Measurements from ENCODE around the gene ACAT1. TPM values are rescaled to one million over a fixed set of nuclear protein-coding genes. Genes with fewer than 3 reads are reported as not detected.

The ACAT1 gene
- polyA plus RNA-seq (2013), result 14.3 and 15.6 TPM in 2 replicates

GRCh38 chr11:108121274-108122155 lies at the start of gene ACAT1:
Gene ACAT1, plus strand, starts transcription at chr11:108121567. Its CDS starts 40 bp downstream, at chr11:108121607.
- no peak within 1 kb of the TSS for H2BK12ac ChIP-seq (ENCODE audit: low read length)
- no peaks in the 10 kb centered on the region for H3K79me2 ChIP-seq (ENCODE audit: control insufficient read depth, insufficient read depth, low read length, poor library complexity)
- peak; percentile 91 to 94 for DNase-seq
- peak within 1 kb of the TSS; percentile 75 for H3K4me3 ChIP-seq (ENCODE audit: low read depth, low read length)
- no peaks in the 10 kb centered on the region for H3K36me3 ChIP-seq (ENCODE audit: control insufficient read depth in 1 of 2, insufficient read depth in 2 of 2, low read length in 2 of 2)
- no peak within 1 kb of the TSS for H2BK5ac ChIP-seq (ENCODE audit: low read depth, low read length, poor library complexity)
- peak within 1 kb of the TSS; percentile 96 for H3K4me2 ChIP-seq (ENCODE audit: low read length)
- H3K9me3 ChIP-seq (ENCODE audit: insufficient read depth, low read depth, low read length), result no peaks in the 10 kb centered on the region
- H3K27me3 ChIP-seq (ENCODE audit: insufficient read depth, low read length), result no peaks in the 10 kb centered on the region
- no peak within 1 kb of the TSS for H3K14ac ChIP-seq (ENCODE audit: low read length)
- peaks cover 3% of the 10 kb centered on the region for H3K79me1 ChIP-seq (ENCODE audit: low read length)
- H3K23ac ChIP-seq (ENCODE audit: low read length), result no peak within 1 kb of the TSS
- peak within 1 kb of the TSS; percentile 41 for H3K18ac ChIP-seq (ENCODE audit: low read length)
- H4K12ac ChIP-seq (ENCODE audit: low read depth, low read length), result no peak within 1 kb of the TSS
- no peak within 1 kb of the TSS for H2AK5ac ChIP-seq (ENCODE audit: low read length)
- H4K8ac ChIP-seq (ENCODE audit: low read depth, low read length), result peak within 1 kb of the TSS; percentile 64
- H2BK120ac ChIP-seq (ENCODE audit: insufficient read depth, low read length, poor library complexity), result no peak within 1 kb of the TSS
- no peak within 1 kb of the TSS for H3K27ac ChIP-seq (ENCODE audit: low read depth, low read length)
- H3K4me1 ChIP-seq (ENCODE audit: control insufficient read depth in 1 of 2, insufficient read depth in 2 of 2, low read length in 2 of 2), result peaks cover 0 to 2% of the 10 kb centered on the region in 2 experiments
- peak within 1 kb of the TSS; percentile 16 for H3K9ac ChIP-seq (ENCODE audit: low read length)
- WGBS (ENCODE audit: extremely low coverage, insufficient coverage, insufficient read length), result no CpG with 5 or more reads among the region's 73 CpGs
- no peak within 1 kb of the TSS for H4K91ac ChIP-seq (ENCODE audit: low read depth, low read length)
- H2AFZ ChIP-seq (ENCODE audit: insufficient read depth, low read length, poor library complexity), result peak within 1 kb of the TSS; percentile 90
- no peak within 1 kb of the TSS for H3K4ac ChIP-seq (ENCODE audit: low read depth, low read length)

- Histone ChIP-seq H4K91ac (ENCODE audit: low read depth, low read length) (no peak overlapping the region), H3K9ac (ENCODE audit: low read length) (no peak overlapping the region), H3K27ac (ENCODE audit: low read depth, low read length) (no peak overlapping the region), H3K9me3 (ENCODE audit: insufficient read depth, low read depth, low read length) (no peaks in the 10 kb centered on the region), H3K4me2 (ENCODE audit: low read length) (no peak overlapping the region), H3K18ac (ENCODE audit: low read length) (no peak overlapping the region), H3K4me3 (ENCODE audit: low read depth, low read length) (no peak overlapping the region), H2BK12ac (ENCODE audit: low read length) (no peak overlapping the region), H2BK120ac (ENCODE audit: insufficient read depth, low read length, poor library complexity) (no peak overlapping the region), H3K27me3 (ENCODE audit: insufficient read depth, low read length) (no peaks in the 10 kb centered on the region), H3K14ac (ENCODE audit: low read length) (no peak overlapping the region), H2AK5ac (ENCODE audit: low read length) (no peak overlapping the region), H3K4me1 (ENCODE audit: control insufficient read depth in 1 of 2, insufficient read depth in 2 of 2, low read length in 2 of 2) (no peaks in the 10 kb centered on the region), H3K4ac (ENCODE audit: low read depth, low read length) (no peak overlapping the region), H3K79me1 (ENCODE audit: low read length) (no peaks in the 10 kb centered on the region), H3K36me3 (ENCODE audit: control insufficient read depth in 1 of 2, insufficient read depth in 2 of 2, low read length in 2 of 2) (peaks cover 9 to 13% of the 10 kb centered on the region in 2 experiments), H3K79me2 (ENCODE audit: control insufficient read depth, insufficient read depth, low read length, poor library complexity) (no peaks in the 10 kb centered on the region), H4K8ac (ENCODE audit: low read depth, low read length) (no peak overlapping the region), H2BK5ac (ENCODE audit: low read depth, low read length, poor library complexity) (no peak overlapping the region), H4K12ac (ENCODE audit: low read depth, low read length) (no peak overlapping the region), H2AFZ (ENCODE audit: insufficient read depth, low read length, poor library complexity) (no peak overlapping the region), H3K23ac (ENCODE audit: low read length) (no peak overlapping the region)
- no CpG with 5 or more reads among the region's 1 CpG for WGBS (ENCODE audit: extremely low coverage, insufficient coverage, insufficient read length)
- DNase-seq, result no peak
Measured at GRCh38 chr11:108084811-108085210, 36.6 kb upstream of the ACAT1 start.

- Histone ChIP-seq H2BK5ac (ENCODE audit: low read depth, low read length, poor library complexity) (no peak overlapping the region), H3K36me3 (ENCODE audit: control insufficient read depth in 1 of 2, insufficient read depth in 2 of 2, low read length in 2 of 2) (peaks cover 9 to 16% of the 10 kb centered on the region in 2 experiments), H3K18ac (ENCODE audit: low read length) (no peak overlapping the region), H3K4me1 (ENCODE audit: control insufficient read depth in 1 of 2, insufficient read depth in 2 of 2, low read length in 2 of 2) (no peaks in the 10 kb centered on the region), H3K23ac (ENCODE audit: low read length) (no peak overlapping the region), H3K9ac (ENCODE audit: low read length) (no peak overlapping the region), H2BK12ac (ENCODE audit: low read length) (no peak overlapping the region), H3K4ac (ENCODE audit: low read depth, low read length) (no peak overlapping the region), H3K27me3 (ENCODE audit: insufficient read depth, low read length) (no peaks in the 10 kb centered on the region), H2AFZ (ENCODE audit: insufficient read depth, low read length, poor library complexity) (no peak overlapping the region), H2BK120ac (ENCODE audit: insufficient read depth, low read length, poor library complexity) (no peak overlapping the region), H3K79me1 (ENCODE audit: low read length) (no peaks in the 10 kb centered on the region), H3K27ac (ENCODE audit: low read depth, low read length) (no peak overlapping the region), H3K14ac (ENCODE audit: low read length) (no peak overlapping the region), H3K9me3 (ENCODE audit: insufficient read depth, low read depth, low read length) (no peaks in the 10 kb centered on the region), H4K12ac (ENCODE audit: low read depth, low read length) (no peak overlapping the region), H3K4me2 (ENCODE audit: low read length) (no peak overlapping the region), H4K8ac (ENCODE audit: low read depth, low read length) (no peak overlapping the region), H2AK5ac (ENCODE audit: low read length) (no peak overlapping the region), H3K4me3 (ENCODE audit: low read depth, low read length) (no peak overlapping the region), H3K79me2 (ENCODE audit: control insufficient read depth, insufficient read depth, low read length, poor library complexity) (no peaks in the 10 kb centered on the region), H4K91ac (ENCODE audit: low read depth, low read length) (no peak overlapping the region)
- no peak for DNase-seq
- WGBS (ENCODE audit: extremely low coverage, insufficient coverage, insufficient read length), result no CpG with 5 or more reads among the region's 2 CpGs
Measured at GRCh38 chr11:108085672-108086071, 35.7 kb upstream of the ACAT1 start.

GRCh38 chr11:108092134-108092533 lies 29.2 kb upstream of the ACAT1 start:
- no peak overlapping the region for H3K14ac ChIP-seq (ENCODE audit: low read length)
- no peak overlapping the region for H4K8ac ChIP-seq (ENCODE audit: low read depth, low read length)
- no peak overlapping the region for H3K4ac ChIP-seq (ENCODE audit: low read depth, low read length)
- H2BK12ac ChIP-seq (ENCODE audit: low read length), result no peak overlapping the region
- no peak for DNase-seq
- H3K9me3 ChIP-seq (ENCODE audit: insufficient read depth, low read depth, low read length), result no peaks in the 10 kb centered on the region
- H4K91ac ChIP-seq (ENCODE audit: low read depth, low read length), result no peak overlapping the region
- H3K9ac ChIP-seq (ENCODE audit: low read length), result no peak overlapping the region
- H3K36me3 ChIP-seq (ENCODE audit: control insufficient read depth in 1 of 2, insufficient read depth in 2 of 2, low read length in 2 of 2), result peaks cover 13 to 15% of the 10 kb centered on the region in 2 experiments
- no peaks in the 10 kb centered on the region for H3K27me3 ChIP-seq (ENCODE audit: insufficient read depth, low read length)
- H3K4me2 ChIP-seq (ENCODE audit: low read length), result no peak overlapping the region
- H3K23ac ChIP-seq (ENCODE audit: low read length), result no peak overlapping the region
- H2BK120ac ChIP-seq (ENCODE audit: insufficient read depth, low read length, poor library complexity), result no peak overlapping the region
- no peaks in the 10 kb centered on the region for H3K4me1 ChIP-seq (ENCODE audit: control insufficient read depth in 1 of 2, insufficient read depth in 2 of 2, low read length in 2 of 2)
- no CpG with 5 or more reads among the region's 2 CpGs for WGBS (ENCODE audit: extremely low coverage, insufficient coverage, insufficient read length)
- H3K79me1 ChIP-seq (ENCODE audit: low read length), result no peaks in the 10 kb centered on the region
- no peak overlapping the region for H3K18ac ChIP-seq (ENCODE audit: low read length)
- no peak overlapping the region for H3K27ac ChIP-seq (ENCODE audit: low read depth, low read length)
- H2BK5ac ChIP-seq (ENCODE audit: low read depth, low read length, poor library complexity), result no peak overlapping the region
- no peak overlapping the region for H4K12ac ChIP-seq (ENCODE audit: low read depth, low read length)
- no peak overlapping the region for H3K4me3 ChIP-seq (ENCODE audit: low read depth, low read length)
- H2AK5ac ChIP-seq (ENCODE audit: low read length), result no peak overlapping the region
- H2AFZ ChIP-seq (ENCODE audit: insufficient read depth, low read length, poor library complexity), result no peak overlapping the region
- H3K79me2 ChIP-seq (ENCODE audit: control insufficient read depth, insufficient read depth, low read length, poor library complexity), result no peaks in the 10 kb centered on the region
